GM23338 (cell line): Measurements from ENCODE around the gene PAX4. TPM values are rescaled to one million over a fixed set of nuclear protein-coding genes. Genes with fewer than 3 reads are reported as not detected.

Experiments used
- ATAC-seq: fragments of 200-7000 bp; cut with Tn5 transposase; 3 replicates; pipeline ENCODE4 v1.9.1; 2020
- DNase-seq: peaks from one replicate; pipeline ENCODE4 v3.0.0-alpha.2; 2015; ENCODE audit warnings: low spot score
- H2AFZ ChIP-seq: fragments of 200-600 bp; sonication (generic); 2 replicates; pipeline ENCODE4 v1.8.0; 2016; ENCODE audit warnings: antibody characterized with exemption, mild to moderate bottlenecking, moderate library complexity
- H3F3A ChIP-seq: fragments of 200-600 bp; sonication (generic); replicated peaks from 2 replicates; pipeline ENCODE4 v1.8.0; 2017; ENCODE audit warnings: antibody characterized with exemption, mixed run types, low read depth
- H3K27ac ChIP-seq: fragments of 200-600 bp; sonication (generic); 2 replicates; pipeline ENCODE4 v1.6.1; 2016; ENCODE audit warnings: low read depth
- H3K27me3 ChIP-seq: fragments of 200-600 bp; sonication (generic); 2 replicates; pipeline ENCODE4 v1.8.0; 2016; ENCODE audit warnings: mild to moderate bottlenecking, mixed run types, moderate library complexity; ENCODE audit not compliant: insufficient read depth
- H3K36me3 ChIP-seq: fragments of 200-600 bp; sonication (generic); 2 replicates; pipeline ENCODE4 v1.8.0; 2016; ENCODE audit warnings: mild to moderate bottlenecking; ENCODE audit not compliant: insufficient read depth
- H3K4me1 ChIP-seq: fragments of 200-600 bp; sonication (generic); 2 replicates; pipeline ENCODE4 v1.8.0; 2016; ENCODE audit warnings: mild to moderate bottlenecking, moderate library complexity; ENCODE audit not compliant: insufficient read depth
- H3K4me2 ChIP-seq: fragments of 200-600 bp; sonication (generic); 2 replicates; pipeline ENCODE4 v1.7.1; 2017; ENCODE audit warnings: mixed run types
- H3K4me3 ChIP-seq: fragments of 200-600 bp; sonication (generic); 2 replicates; pipeline ENCODE4 v1.6.1; 2016; ENCODE audit warnings: mixed run types
- H3K79me2 ChIP-seq: fragments of 200-600 bp; sonication (generic); replicated peaks from 2 replicates; pipeline ENCODE4 v1.8.0; 2017; ENCODE audit warnings: mild to moderate bottlenecking; ENCODE audit not compliant: insufficient read depth
- H3K9me2 ChIP-seq: fragments of 200-600 bp; sonication (generic); 2 replicates; pipeline ENCODE4 v1.8.0; 2017; ENCODE audit not compliant: insufficient read depth
- H4K20me1 ChIP-seq: fragments of 200-600 bp; sonication (generic); replicated peaks from 2 replicates; pipeline ENCODE4 v1.8.0; 2017; ENCODE audit warnings: mild to moderate bottlenecking; ENCODE audit not compliant: insufficient read depth
- H3K27ac Mint-ChIP-seq: 2 replicates; pipeline ENCODE4 v1.8.0; 2020; ENCODE audit warnings: inconsistent platforms, mild to moderate bottlenecking, moderate library complexity, mixed read lengths
- H3K27me3 Mint-ChIP-seq: 3 replicates; pipeline ENCODE4 v1.8.0; 2022; ENCODE audit warnings: low read depth, mild to moderate bottlenecking, moderate library complexity, mixed read lengths, inconsistent platforms; ENCODE audit not compliant: insufficient read depth, poor library complexity
- H3K36me3 Mint-ChIP-seq: 3 replicates; pipeline ENCODE4 v1.8.0; 2021; ENCODE audit warnings: low read depth, mild to moderate bottlenecking, inconsistent platforms, moderate library complexity, mixed read lengths
- H3K4me1 Mint-ChIP-seq: 3 replicates; pipeline ENCODE4 v1.8.0; 2020; ENCODE audit warnings: mild to moderate bottlenecking, inconsistent platforms, mixed read lengths
- H3K4me3 Mint-ChIP-seq: 3 replicates; pipeline ENCODE4 v1.8.0; 2021; ENCODE audit warnings: moderate library complexity, mild to moderate bottlenecking, inconsistent platforms, mixed read lengths
- H3K9me3 Mint-ChIP-seq: 3 replicates; pipeline ENCODE4 v1.8.0; 2020; ENCODE audit warnings: moderate library complexity, mild to moderate bottlenecking, inconsistent platforms, mixed read lengths
- NANOG ChIP-seq: IDR thresholded peaks from 2 replicates; pipeline ENCODE4 v1.6.1; 2016; ENCODE audit warnings: antibody characterized with exemption, borderline replicate concordance
- POLR2AphosphoS5 ChIP-seq: IDR thresholded peaks from 2 replicates; pipeline ENCODE4 v1.6.1; 2016; ENCODE audit warnings: antibody characterized with exemption, low read depth
- STAT1 ChIP-seq: IDR thresholded peaks from one replicate; pipeline ENCODE4 v1.6.1; 2016; ENCODE audit warnings: antibody characterized with exemption; ENCODE audit not compliant: unreplicated experiment
- ZNF114 ChIP-seq: fragments of 250-450 bp; sonication (Bioruptor Pico); IDR thresholded peaks from 2 replicates; pipeline ENCODE4 v1.5.0; 2020; ENCODE audit warnings: mild to moderate bottlenecking, moderate library complexity
- ZNF331 ChIP-seq: fragments of 250-450 bp; sonication (Bioruptor Pico); IDR thresholded peaks from 2 replicates; pipeline ENCODE4 v1.5.0; 2020; ENCODE audit warnings: low read depth, mild to moderate bottlenecking, moderate library complexity
- polyA plus RNA-seq: library from polyadenylated mRNA; unstranded; fragments of >200 nt; fragmentation: Nextera tagmentation; extraction: Ambion mirVana; gene quantifications from 2 replicates; pipeline ENCODE4 v1.2.1, GENCODE V29; 2016
- total RNA-seq: library from RNA; depleted of rRNA; stranded (reverse); fragments of >200 nt; shearing (Covaris generic); gene quantifications from 2 replicates; pipeline ENCODE4 v1.2.3, GENCODE V29; 2014
- TF ChIP-seq, protein P1 (sequence below): IDR thresholded peaks from one replicate; pipeline ENCODE4 v1.6.1; 2018; ENCODE audit warnings: antibody characterized with exemption; ENCODE audit not compliant: unreplicated experiment
- TF ChIP-seq, protein P2 (sequence below): IDR thresholded peaks from 2 replicates; pipeline ENCODE4 v1.6.1; 2016; ENCODE audit warnings: antibody characterized with exemption
- TF ChIP-seq, protein P3 (sequence below): fragments of 250-450 bp; sonication (Bioruptor Pico); IDR thresholded peaks from 2 replicates; pipeline ENCODE4 v1.5.0; 2020; ENCODE audit warnings: mild to moderate bottlenecking, moderate library complexity

PAX4 gene
- total and polyA plus RNA-seq, 2 experiments from 2014 or later: not detected

DNA sequence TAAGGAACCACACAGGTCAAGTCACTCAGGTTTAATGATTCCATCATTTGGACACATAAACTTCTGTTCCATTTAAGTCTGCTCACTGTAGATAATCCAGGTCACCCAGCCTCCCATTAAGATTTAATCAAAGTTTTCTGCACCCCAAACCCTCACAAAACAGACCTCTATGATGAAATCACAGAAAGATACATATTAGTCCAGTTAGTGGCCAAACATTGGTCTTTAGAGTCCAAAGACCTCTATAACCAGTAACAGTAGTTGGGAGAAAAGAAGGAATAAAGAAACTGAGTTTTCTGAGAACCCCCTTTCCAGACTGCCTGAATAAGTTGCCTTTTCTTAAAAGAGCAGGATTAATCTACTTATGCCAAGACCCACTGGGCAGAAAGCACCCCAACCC, 37.3 kb downstream of the PAX4 start:
- H3K4me3 ChIP-seq: no peak overlapping the region
- no peak overlapping the region for H3K27ac ChIP-seq
- peaks cover under 1% of the 10 kb centered on the region for H3K27me3 ChIP-seq
- peaks cover 22% of the 10 kb centered on the region for H3K36me3 Mint-ChIP-seq
- H3K4me1 ChIP-seq: peaks cover 7% of the 10 kb centered on the region
- DNase-seq (no peak), ATAC-seq (no peak)
- no peaks in the 10 kb centered on the region for H3K9me2 ChIP-seq
- no peak overlapping the region for H3K4me2 ChIP-seq
- H3K27ac Mint-ChIP-seq: no peak overlapping the region
- no peak overlapping the region for H2AFZ ChIP-seq
- H3K36me3 ChIP-seq: peaks cover 7% of the 10 kb centered on the region; the same call in 1 of the 2 replicates
- no peaks in the 10 kb centered on the region for H3F3A ChIP-seq
- H3K27me3 Mint-ChIP-seq: peaks cover 8% of the 10 kb centered on the region
- TF ChIP-seq ZNF331: no peak
- TF ChIP-seq, protein P1, sequence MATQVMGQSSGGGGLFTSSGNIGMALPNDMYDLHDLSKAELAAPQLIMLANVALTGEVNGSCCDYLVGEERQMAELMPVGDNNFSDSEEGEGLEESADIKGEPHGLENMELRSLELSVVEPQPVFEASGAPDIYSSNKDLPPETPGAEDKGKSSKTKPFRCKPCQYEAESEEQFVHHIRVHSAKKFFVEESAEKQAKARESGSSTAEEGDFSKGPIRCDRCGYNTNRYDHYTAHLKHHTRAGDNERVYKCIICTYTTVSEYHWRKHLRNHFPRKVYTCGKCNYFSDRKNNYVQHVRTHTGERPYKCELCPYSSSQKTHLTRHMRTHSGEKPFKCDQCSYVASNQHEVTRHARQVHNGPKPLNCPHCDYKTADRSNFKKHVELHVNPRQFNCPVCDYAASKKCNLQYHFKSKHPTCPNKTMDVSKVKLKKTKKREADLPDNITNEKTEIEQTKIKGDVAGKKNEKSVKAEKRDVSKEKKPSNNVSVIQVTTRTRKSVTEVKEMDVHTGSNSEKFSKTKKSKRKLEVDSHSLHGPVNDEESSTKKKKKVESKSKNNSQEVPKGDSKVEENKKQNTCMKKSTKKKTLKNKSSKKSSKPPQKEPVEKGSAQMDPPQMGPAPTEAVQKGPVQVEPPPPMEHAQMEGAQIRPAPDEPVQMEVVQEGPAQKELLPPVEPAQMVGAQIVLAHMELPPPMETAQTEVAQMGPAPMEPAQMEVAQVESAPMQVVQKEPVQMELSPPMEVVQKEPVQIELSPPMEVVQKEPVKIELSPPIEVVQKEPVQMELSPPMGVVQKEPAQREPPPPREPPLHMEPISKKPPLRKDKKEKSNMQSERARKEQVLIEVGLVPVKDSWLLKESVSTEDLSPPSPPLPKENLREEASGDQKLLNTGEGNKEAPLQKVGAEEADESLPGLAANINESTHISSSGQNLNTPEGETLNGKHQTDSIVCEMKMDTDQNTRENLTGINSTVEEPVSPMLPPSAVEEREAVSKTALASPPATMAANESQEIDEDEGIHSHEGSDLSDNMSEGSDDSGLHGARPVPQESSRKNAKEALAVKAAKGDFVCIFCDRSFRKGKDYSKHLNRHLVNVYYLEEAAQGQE: no peak
- H3K4me1 Mint-ChIP-seq: peaks cover 11% of the 10 kb centered on the region
- peaks cover 22% of the 10 kb centered on the region for H3K79me2 ChIP-seq
- peaks cover 23% of the 10 kb centered on the region; the same call in 1 of the 2 replicates for H4K20me1 ChIP-seq
- no peaks in the 10 kb centered on the region for H3K9me3 Mint-ChIP-seq
- no peak overlapping the region for H3K4me3 Mint-ChIP-seq

DNA sequence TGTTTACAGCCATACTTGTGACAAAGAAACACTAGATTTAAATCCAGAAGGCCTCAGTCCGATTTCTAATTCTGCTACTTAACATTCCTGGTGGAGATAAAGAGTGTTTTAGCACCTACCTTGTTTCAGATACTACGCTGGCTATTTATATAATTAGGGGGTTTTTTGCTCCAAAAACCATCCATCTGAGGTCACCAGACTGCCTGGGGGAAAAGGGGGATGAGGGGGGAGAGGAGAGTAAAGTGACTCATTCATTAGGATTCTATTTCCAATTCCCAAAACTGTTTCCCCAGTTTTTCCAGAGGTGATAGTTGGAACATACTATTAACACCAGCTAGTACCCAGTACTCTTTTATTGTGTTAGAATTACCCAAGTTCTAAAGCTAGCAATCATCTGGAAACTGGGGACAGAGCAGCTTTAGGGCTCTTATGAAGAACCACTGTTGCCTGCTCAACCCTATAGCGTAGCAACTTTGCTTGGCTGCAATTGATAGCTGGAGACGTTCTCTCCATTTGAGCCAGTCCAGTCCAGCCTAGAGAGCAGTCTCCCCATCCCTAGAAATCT, 39.1 kb downstream of the PAX4 start:
- Histone ChIP-seq H4K20me1 (peaks cover 17% of the 10 kb centered on the region; the same call in 1 of the 2 replicates), H3K4me2 (no peak overlapping the region)
- TF ChIP-seq, protein P2, sequence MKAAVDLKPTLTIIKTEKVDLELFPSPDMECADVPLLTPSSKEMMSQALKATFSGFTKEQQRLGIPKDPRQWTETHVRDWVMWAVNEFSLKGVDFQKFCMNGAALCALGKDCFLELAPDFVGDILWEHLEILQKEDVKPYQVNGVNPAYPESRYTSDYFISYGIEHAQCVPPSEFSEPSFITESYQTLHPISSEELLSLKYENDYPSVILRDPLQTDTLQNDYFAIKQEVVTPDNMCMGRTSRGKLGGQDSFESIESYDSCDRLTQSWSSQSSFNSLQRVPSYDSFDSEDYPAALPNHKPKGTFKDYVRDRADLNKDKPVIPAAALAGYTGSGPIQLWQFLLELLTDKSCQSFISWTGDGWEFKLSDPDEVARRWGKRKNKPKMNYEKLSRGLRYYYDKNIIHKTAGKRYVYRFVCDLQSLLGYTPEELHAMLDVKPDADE: no peak
- TF ChIP-seq, protein P3, sequence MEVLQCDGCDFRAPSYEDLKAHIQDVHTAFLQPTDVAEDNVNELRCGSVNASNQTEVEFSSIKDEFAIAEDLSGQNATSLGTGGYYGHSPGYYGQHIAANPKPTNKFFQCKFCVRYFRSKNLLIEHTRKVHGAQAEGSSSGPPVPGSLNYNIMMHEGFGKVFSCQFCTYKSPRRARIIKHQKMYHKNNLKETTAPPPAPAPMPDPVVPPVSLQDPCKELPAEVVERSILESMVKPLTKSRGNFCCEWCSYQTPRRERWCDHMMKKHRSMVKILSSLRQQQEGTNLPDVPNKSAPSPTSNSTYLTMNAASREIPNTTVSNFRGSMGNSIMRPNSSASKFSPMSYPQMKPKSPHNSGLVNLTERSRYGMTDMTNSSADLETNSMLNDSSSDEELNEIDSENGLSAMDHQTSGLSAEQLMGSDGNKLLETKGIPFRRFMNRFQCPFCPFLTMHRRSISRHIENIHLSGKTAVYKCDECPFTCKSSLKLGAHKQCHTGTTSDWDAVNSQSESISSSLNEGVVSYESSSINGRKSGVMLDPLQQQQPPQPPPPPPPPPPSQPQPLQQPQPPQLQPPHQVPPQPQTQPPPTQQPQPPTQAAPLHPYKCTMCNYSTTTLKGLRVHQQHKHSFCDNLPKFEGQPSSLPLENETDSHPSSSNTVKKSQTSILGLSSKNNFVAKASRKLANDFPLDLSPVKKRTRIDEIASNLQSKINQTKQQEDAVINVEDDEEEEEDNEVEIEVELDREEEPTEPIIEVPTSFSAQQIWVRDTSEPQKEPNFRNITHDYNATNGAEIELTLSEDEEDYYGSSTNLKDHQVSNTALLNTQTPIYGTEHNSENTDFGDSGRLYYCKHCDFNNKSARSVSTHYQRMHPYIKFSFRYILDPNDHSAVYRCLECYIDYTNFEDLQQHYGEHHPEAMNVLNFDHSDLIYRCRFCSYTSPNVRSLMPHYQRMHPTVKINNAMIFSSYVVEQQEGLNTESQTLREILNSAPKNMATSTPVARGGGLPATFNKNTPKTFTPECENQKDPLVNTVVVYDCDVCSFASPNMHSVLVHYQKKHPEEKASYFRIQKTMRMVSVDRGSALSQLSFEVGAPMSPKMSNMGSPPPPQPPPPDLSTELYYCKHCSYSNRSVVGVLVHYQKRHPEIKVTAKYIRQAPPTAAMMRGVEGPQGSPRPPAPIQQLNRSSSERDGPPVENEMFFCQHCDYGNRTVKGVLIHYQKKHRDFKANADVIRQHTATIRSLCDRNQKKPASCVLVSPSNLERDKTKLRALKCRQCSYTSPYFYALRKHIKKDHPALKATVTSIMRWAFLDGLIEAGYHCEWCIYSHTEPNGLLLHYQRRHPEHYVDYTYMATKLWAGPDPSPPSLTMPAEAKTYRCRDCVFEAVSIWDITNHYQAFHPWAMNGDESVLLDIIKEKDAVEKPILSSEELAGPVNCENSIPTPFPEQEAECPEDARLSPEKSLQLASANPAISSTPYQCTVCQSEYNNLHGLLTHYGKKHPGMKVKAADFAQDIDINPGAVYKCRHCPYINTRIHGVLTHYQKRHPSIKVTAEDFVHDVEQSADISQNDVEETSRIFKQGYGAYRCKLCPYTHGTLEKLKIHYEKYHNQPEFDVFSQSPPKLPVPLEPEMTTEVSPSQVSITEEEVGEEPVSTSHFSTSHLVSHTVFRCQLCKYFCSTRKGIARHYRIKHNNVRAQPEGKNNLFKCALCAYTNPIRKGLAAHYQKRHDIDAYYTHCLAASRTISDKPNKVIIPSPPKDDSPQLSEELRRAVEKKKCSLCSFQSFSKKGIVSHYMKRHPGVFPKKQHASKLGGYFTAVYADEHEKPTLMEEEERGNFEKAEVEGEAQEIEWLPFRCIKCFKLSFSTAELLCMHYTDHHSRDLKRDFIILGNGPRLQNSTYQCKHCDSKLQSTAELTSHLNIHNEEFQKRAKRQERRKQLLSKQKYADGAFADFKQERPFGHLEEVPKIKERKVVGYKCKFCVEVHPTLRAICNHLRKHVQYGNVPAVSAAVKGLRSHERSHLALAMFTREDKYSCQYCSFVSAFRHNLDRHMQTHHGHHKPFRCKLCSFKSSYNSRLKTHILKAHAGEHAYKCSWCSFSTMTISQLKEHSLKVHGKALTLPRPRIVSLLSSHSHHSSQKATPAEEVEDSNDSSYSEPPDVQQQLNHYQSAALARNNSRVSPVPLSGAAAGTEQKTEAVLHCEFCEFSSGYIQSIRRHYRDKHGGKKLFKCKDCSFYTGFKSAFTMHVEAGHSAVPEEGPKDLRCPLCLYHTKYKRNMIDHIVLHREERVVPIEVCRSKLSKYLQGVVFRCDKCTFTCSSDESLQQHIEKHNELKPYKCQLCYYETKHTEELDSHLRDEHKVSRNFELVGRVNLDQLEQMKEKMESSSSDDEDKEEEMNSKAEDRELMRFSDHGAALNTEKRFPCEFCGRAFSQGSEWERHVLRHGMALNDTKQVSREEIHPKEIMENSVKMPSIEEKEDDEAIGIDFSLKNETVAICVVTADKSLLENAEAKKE (CRISPR knock-in tag): no peak
- TF ChIP-seq NANOG (no peak), ZNF114 (CRISPR knock-in tag) (no peak), POLR2AphosphoS5 (no peak), STAT1 (no peak)

More for the DNA sequence above, 39.1 kb downstream of the PAX4 start:
- H3K79me2 ChIP-seq: peaks cover 10% of the 10 kb centered on the region; the same call in 1 of the 2 replicates
- peaks cover 2% of the 10 kb centered on the region for H3K4me1 Mint-ChIP-seq
- no peaks in the 10 kb centered on the region for H3F3A ChIP-seq
- no peak overlapping the region for H3K27ac ChIP-seq
- no peaks in the 10 kb centered on the region for H3K9me2 ChIP-seq
- ATAC-seq: no peak
- peaks cover 17% of the 10 kb centered on the region for H3K36me3 Mint-ChIP-seq
- no peaks in the 10 kb centered on the region for H3K9me3 Mint-ChIP-seq
- peaks cover 7% of the 10 kb centered on the region; the same call in 1 of the 2 replicates for H3K36me3 ChIP-seq
- no peak overlapping the region for H3K27ac Mint-ChIP-seq
- no peak for DNase-seq
- H3K4me3 ChIP-seq: no peak overlapping the region
- H3K4me3 Mint-ChIP-seq: no peak overlapping the region
- no peak overlapping the region for H2AFZ ChIP-seq
- no peaks in the 10 kb centered on the region for H3K4me1 ChIP-seq
- H3K27me3 ChIP-seq: no peaks in the 10 kb centered on the region
- H3K27me3 Mint-ChIP-seq: peaks cover 3% of the 10 kb centered on the region
